GM12891 (cell line): Measurements from ENCODE around the gene SLC2A9.

Source experiments
- POLR2A ChIP-seq: IDR thresholded peaks from 2 replicates; pipeline ENCODE4 v1.6.1; 2011; ENCODE audit warnings: low read depth, low read length, control low read depth
- POLR2AphosphoS5 ChIP-seq: IDR thresholded peaks from 2 replicates; pipeline ENCODE4 v1.6.1; 2011; ENCODE audit warnings: low read depth, low read length, control low read depth
- POU2F2 ChIP-seq: IDR thresholded peaks from 2 replicates; pipeline ENCODE4 v1.6.1; 2011; ENCODE audit warnings: low read depth, mild to moderate bottlenecking, control low read depth, low read length, moderate library complexity
- SPI1 ChIP-seq: IDR thresholded peaks from 2 replicates; pipeline ENCODE4 v1.6.1; 2011; ENCODE audit warnings: low read depth, low read length, control low read depth
- TAF1 ChIP-seq: IDR thresholded peaks from 2 replicates; pipeline ENCODE4 v1.6.1; 2011; ENCODE audit warnings: low read depth, low read length, control low read depth

GRCh38 chr4:10006231-10006600 lies 15.1 kb downstream of the SLC2A9 start:
- TF ChIP-seq POLR2A (no peak), SPI1 (peak; percentile 79), POLR2AphosphoS5 (no peak), TAF1 (no peak), POU2F2 (no peak)
